Vagina (tissue), 2 donors: ENCODE measurements around the gene SH3RF2. TPM values are rescaled to one million over a fixed set of nuclear protein-coding genes. Genes with fewer than 3 reads are reported as not detected.
A peak's percentile ranks its signal among the peaks of the same experiment; 100 is the strongest.

ENCODE experiments used
- DNase-seq, 2 donors: peaks; one replicate each; pipeline ENCODE4 v3.0.0-alpha.2; 2017; ENCODE audit errors: extremely low spot score in 2 of 2
- H3K27ac ChIP-seq: fragments of 200-600 bp; sonication (generic); one replicate; pipeline ENCODE4 v1.5.1; 2019
- H3K27me3 ChIP-seq: fragments of 200-600 bp; sonication (generic); one replicate; pipeline ENCODE4 v1.5.1; 2019
- H3K36me3 ChIP-seq, 2 donors: fragments of 200-600 bp; sonication (generic); one replicate each; pipeline ENCODE4 v1.5.1; 2017 to 2019
- H3K4me1 ChIP-seq: fragments of 200-600 bp; sonication (generic); one replicate; pipeline ENCODE4 v1.5.1; 2019
- H3K4me3 ChIP-seq, 2 donors: fragments of 200-600 bp; sonication (generic); 1 replicate in 1 of 2; 2 replicates in 1 of 2; pipeline ENCODE4 v1.5.1; 2016 to 2019
- H3K9me3 ChIP-seq: fragments of 200-600 bp; sonication (generic); one replicate; pipeline ENCODE4 v1.5.1; 2019
- CTCF ChIP-seq, 3 experiments: fragments of 450-650 bp in 2 of 3; fragments of 200-600 bp in 1 of 3; sonication (generic) in 1 of 3; IDR thresholded peaks; one replicate each; pipeline ENCODE4 v1.5.1; 2017 to 2019; ENCODE audit warnings: antibody characterized with exemption in 3 of 3, mild to moderate bottlenecking in 2 of 3, moderate library complexity in 2 of 3
- POLR2A ChIP-seq, 2 donors: fragments of 450-650 bp; IDR thresholded peaks; one replicate each; pipeline ENCODE4 v1.6.1; 2017; ENCODE audit warnings: antibody characterized with exemption in 2 of 2, mild to moderate bottlenecking in 2 of 2, moderate library complexity in 2 of 2
- POLR2AphosphoS5 ChIP-seq, 2 donors: sonication (generic); formaldehyde crosslinking; IDR thresholded peaks; one replicate each; pipeline ENCODE4 v1.9.0; 2017; ENCODE audit warnings: antibody characterized with exemption in 2 of 2, mild to moderate bottlenecking in 2 of 2, low read depth in 1 of 2; ENCODE audit not compliant: insufficient read depth in 1 of 2
- intact Hi-C: fragments of 100-400 bp; cut with DNase I; formaldehyde crosslinking; loops from one replicate; pipeline ENCODE4 v1.15.1; 2023
- total RNA-seq: library from RNA; depleted of rRNA; stranded (reverse); fragments of >200 nt; gene quantifications from one replicate; pipeline ENCODE4 v1.2.3, GENCODE V29; 2016

SH3RF2 gene
- total RNA-seq, 1 donor from 2014 or later = 48.4 TPM

GRCh38 chr5:146084376-146084775 is 148.0 kb downstream of the SH3RF2 start:
- TF ChIP-seq POLR2AphosphoS5 (IDR thresholded peaks at IDR 0.05; ENCODE audit: insufficient read depth in 1 of 2, low read depth in 1 of 2) (no peak), CTCF (IDR thresholded peaks at IDR 0.05) (no peak), POLR2A (IDR thresholded peaks at IDR 0.05) (no peak)
- no peak overlapping the region for H3K4me3 ChIP-seq
- H3K27ac ChIP-seq = no peak overlapping the region
- H3K4me1 ChIP-seq = no peaks in the 10 kb centered on the region
- intact Hi-C loops = no loop called here
- H3K27me3 ChIP-seq = no peaks in the 10 kb centered on the region
- no peaks in the 10 kb centered on the region for H3K36me3 ChIP-seq
- peak in 1 of 2 donors; percentile 18 for DNase-seq
- H3K9me3 ChIP-seq = no peaks in the 10 kb centered on the region

GRCh38 chr5:146088098-146088497 is 151.7 kb downstream of the SH3RF2 start:
- no peak for TF ChIP-seq POLR2AphosphoS5 (IDR thresholded peaks at IDR 0.05; ENCODE audit: insufficient read depth in 1 of 2, low read depth in 1 of 2)
- no peak for TF ChIP-seq CTCF (IDR thresholded peaks at IDR 0.05)
- no peak for TF ChIP-seq POLR2A (IDR thresholded peaks at IDR 0.05)
- no peaks in the 10 kb centered on the region for H3K27me3 ChIP-seq
- H3K36me3 ChIP-seq = no peaks in the 10 kb centered on the region
- intact Hi-C loops = no loop called here
- no peak overlapping the region for H3K27ac ChIP-seq
- H3K9me3 ChIP-seq = no peaks in the 10 kb centered on the region
- no peak for DNase-seq
- no peak overlapping the region for H3K4me3 ChIP-seq
- H3K4me1 ChIP-seq = no peaks in the 10 kb centered on the region

GRCh38 chr5:146089287-146089686 is 152.9 kb downstream of the SH3RF2 start:
- no peaks in the 10 kb centered on the region for H3K9me3 ChIP-seq

GRCh38 chr5:146091881-146092280 is 155.5 kb downstream of the SH3RF2 start:
- Histone ChIP-seq H3K27ac (no peak overlapping the region), H3K36me3 (no peaks in the 10 kb centered on the region), H3K27me3 (no peaks in the 10 kb centered on the region), H3K9me3 (no peaks in the 10 kb centered on the region), H3K4me1 (no peaks in the 10 kb centered on the region), H3K4me3 (no peak overlapping the region)
- intact Hi-C loops = no loop called here
- no peak for DNase-seq
- TF ChIP-seq POLR2A (IDR thresholded peaks at IDR 0.05) (no peak), CTCF (IDR thresholded peaks at IDR 0.05) (no peak), POLR2AphosphoS5 (IDR thresholded peaks at IDR 0.05; ENCODE audit: insufficient read depth in 1 of 2, low read depth in 1 of 2) (no peak)

More at GRCh38 chr5:146089287-146089686, 152.9 kb downstream of the SH3RF2 start:
- Histone ChIP-seq H3K27ac (no peak overlapping the region), H3K27me3 (no peaks in the 10 kb centered on the region), H3K4me1 (no peaks in the 10 kb centered on the region), H3K36me3 (no peaks in the 10 kb centered on the region), H3K4me3 (no peak overlapping the region)
- TF ChIP-seq POLR2AphosphoS5 (IDR thresholded peaks at IDR 0.05; ENCODE audit: insufficient read depth in 1 of 2, low read depth in 1 of 2) = no peak
- no peak for TF ChIP-seq CTCF (IDR thresholded peaks at IDR 0.05)
- no peak for TF ChIP-seq POLR2A (IDR thresholded peaks at IDR 0.05)
- intact Hi-C loops = no loop called here
- no peak for DNase-seq

GRCh38 chr5:146098047-146098446 is 161.7 kb downstream of the SH3RF2 start:
- Histone ChIP-seq H3K27ac (no peak overlapping the region), H3K9me3 (no peaks in the 10 kb centered on the region), H3K27me3 (no peaks in the 10 kb centered on the region), H3K4me3 (no peak overlapping the region), H3K4me1 (no peaks in the 10 kb centered on the region), H3K36me3 (no peaks in the 10 kb centered on the region)
- intact Hi-C loops = no loop called here
- no peak for DNase-seq
- TF ChIP-seq CTCF (IDR thresholded peaks at IDR 0.05) (no peak), POLR2A (IDR thresholded peaks at IDR 0.05) (no peak), POLR2AphosphoS5 (IDR thresholded peaks at IDR 0.05; ENCODE audit: insufficient read depth in 1 of 2, low read depth in 1 of 2) (no peak)
